ENCODE measurements around the gene SRC. TPM values are rescaled to one million over a fixed set of nuclear protein-coding genes. Genes with fewer than 3 reads are reported as not detected.

The SRC gene
- total and polyA plus RNA-seq, 2 of the 8 experiments (the other 6 are each of a cell fraction or from before 2014, with no cell fraction given): 27.6 to 28.8 TPM

GRCh38 chr20:37339208-37339607, 6.7 kb upstream of the SRC start:
- Histone ChIP-seq H4K5ac (ENCODE audit: insufficient read length, low read depth, low read length) (no peak overlapping the region), H2AK5ac (ENCODE audit: low read depth, low read length) (no peak overlapping the region), H2BK15ac (ENCODE audit: low read length) (no peak overlapping the region), H3K23ac (ENCODE audit: insufficient read length) (no peak overlapping the region), H3K27ac (ENCODE audit: low read depth, low read length) (no peak overlapping the region), H4K20me1 (replicated peaks in 1 of 2; ENCODE audit: control insufficient read depth in 1 of 2, insufficient read depth in 2 of 2, low read length in 2 of 2) (no peaks in the 10 kb centered on the region), H3K4ac (replicated peaks; ENCODE audit: insufficient read length, low read depth, low read length) (no peak overlapping the region), H3K18ac (ENCODE audit: extremely low read depth, low read length) (no peak overlapping the region), H3K23me2 (ENCODE audit: low read depth, low read length) (no peaks in the 10 kb centered on the region), H4K8ac (ENCODE audit: extremely low read depth, insufficient read depth, low read length) (no peak overlapping the region), H4K91ac (replicated peaks; ENCODE audit: insufficient read length, low read length) (no peak overlapping the region), H3K9ac (replicated peaks in 1 of 4; ENCODE audit: extremely low read depth in 1 of 4, low read depth in 3 of 4, low read length in 3 of 4) (no peak overlapping the region), H2BK20ac (ENCODE audit: low read length) (no peak overlapping the region), H3K27me3 (replicated peaks in 1 of 4; ENCODE audit: control insufficient read depth in 3 of 4, extremely low read depth in 1 of 4, insufficient read depth in 3 of 4, low read length in 3 of 4) (no peaks in the 10 kb centered on the region), H3K79me1 (ENCODE audit: low read depth, low read length) (no peaks in the 10 kb centered on the region), H2BK5ac (ENCODE audit: low read depth, low read length) (no peak overlapping the region), H3K4me3 (ENCODE audit: extremely low read depth in 1 of 4, insufficient read depth in 2 of 4, low read depth in 3 of 4, low read length in 4 of 4) (no peak overlapping the region), H3K4me2 (ENCODE audit: insufficient read depth in 1 of 2, low read depth in 2 of 2, low read length in 2 of 2) (no peak overlapping the region), H3K14ac (ENCODE audit: insufficient read length) (no peak overlapping the region), H2BK12ac (ENCODE audit: low read depth, low read length) (no peak overlapping the region), H3K79me2 (ENCODE audit: control insufficient read depth in 1 of 2, insufficient read depth in 2 of 2, low read length in 2 of 2) (no peaks in the 10 kb centered on the region), H2BK120ac (replicated peaks; ENCODE audit: low read depth, low read length) (no peak overlapping the region), H3K56ac (replicated peaks; ENCODE audit: insufficient read length, low read depth, low read length) (no peak overlapping the region), H3K4me1 (replicated peaks in 1 of 4; ENCODE audit: control insufficient read depth in 3 of 4, insufficient read depth in 4 of 4, low read length in 3 of 4) (peaks cover 0 to 8% (median 0%) of the 10 kb centered on the region in 4 experiments; a peak in 3 of 7 replicates), H3K9me3 (ENCODE audit: insufficient read depth in 2 of 2, low read depth in 1 of 2, low read length in 1 of 2) (no peaks in the 10 kb centered on the region), H3K36me3 (ENCODE audit: control insufficient read depth in 2 of 4, insufficient read depth in 4 of 4, low read length in 3 of 4) (no peaks in the 10 kb centered on the region), H2AFZ (ENCODE audit: low read length) (no peak overlapping the region)
- no peak for TF ChIP-seq SIN3A (conservative IDR thresholded peaks at IDR 0.05 in 1 of 2, IDR thresholded peaks at IDR 0.05 in 1 of 2; ENCODE audit: low read depth in 1 of 2, low read length in 2 of 2)
- TF ChIP-seq CHD2 (IDR thresholded peaks at IDR 0.05; ENCODE audit: low read length): no peak
- no peak for TF ChIP-seq CTBP2 (IDR thresholded peaks at IDR 0.05; ENCODE audit: borderline replicate concordance, insufficient read depth, insufficient read length, low read length)
- TF ChIP-seq EGR1 (IDR thresholded peaks at IDR 0.05; ENCODE audit: borderline replicate concordance, low read depth, low read length): no peak
- TF ChIP-seq GABPA (IDR thresholded peaks at IDR 0.05; ENCODE audit: borderline replicate concordance, insufficient read depth, low read length): no peak
- no peak for TF ChIP-seq CBX8 (IDR thresholded peaks at IDR 0.05; ENCODE audit: borderline replicate concordance, low read depth, low read length)
- TF ChIP-seq SP4 (IDR thresholded peaks at IDR 0.05; ENCODE audit: low read length): no peak
- no peak for TF ChIP-seq SRF (IDR thresholded peaks at IDR 0.05; ENCODE audit: low read depth, low read length)
- TF ChIP-seq KDM5A (IDR thresholded peaks at IDR 0.05; ENCODE audit: low read length): no peak
- no peak for TF ChIP-seq GTF2F1 (IDR thresholded peaks at IDR 0.05; ENCODE audit: borderline replicate concordance, low read depth, low read length)
- TF ChIP-seq RAD21 (IDR thresholded peaks at IDR 0.05 in 1 of 2, conservative IDR thresholded peaks at IDR 0.05 in 1 of 2; ENCODE audit: low read depth in 2 of 2, low read length in 2 of 2): no peak
- no peak for TF ChIP-seq TAF1 (IDR thresholded peaks at IDR 0.05; ENCODE audit: low read depth, low read length)
- CTCF ChIA-PET (ENCODE audit: partially characterized antibody): no interaction called here
- FAIRE-seq (no peak), DNase-seq (ENCODE audit: low read depth in 1 of 2, low spot score in 2 of 2) (no peak)
- WGBS, 2 experiments (ENCODE audit: extremely low coverage in 1 of 2, insufficient coverage in 1 of 2, insufficient read length in 1 of 2, insufficient replicate concordance in 2 of 2, low coverage in 1 of 2, low lambda C conversion rate in 2 of 2, missing lambda C conversion rate in 1 of 2): 81% methylated on average over 4 of the region's 4 CpGs; no CpG with 5 or more reads in 1 of the 2 experiments
- POLR2A ChIA-PET (ENCODE audit: partially characterized antibody): no interaction called here

Data from H1 (cell line).